ENCODE measurements around the gene SMIM1. TPM values are rescaled to one million over a fixed set of nuclear protein-coding genes. Genes with fewer than 3 reads are reported as not detected.
"Not testable (repeated sequence)": the region's sequence is repeated elsewhere in the genome, so short reads cannot be mapped to it uniquely, and the experiment has no call there.

The SMIM1 gene
- total RNA-seq, 4 donors from 2014 or later: 1.5 to 5.3 TPM; not detected in 2

- Histone ChIP-seq H3K36me3 (no peaks in the 10 kb centered on the region), H3K4me3 (no peak overlapping the region), H3K27ac (no peak overlapping the region), H3K4me1 (peaks cover 0 to 4% (median 0%) of the 10 kb centered on the region in 3 donors), H3K9me3 (no peaks in the 10 kb centered on the region), H3K27me3 (peaks cover 0 to 45% (median 0%) of the 10 kb centered on the region in 4 donors)
- DNase-seq: no peak
- 70 to 76% methylated on average over 11 of the region's 11 CpGs for WGBS, 2 donors
- TF ChIP-seq CTCF (IDR thresholded peaks at IDR 0.05) (no peak), POLR2A (IDR thresholded peaks at IDR 0.05) (no peak)
- intact Hi-C loops (cut with DNase I): no loop called here
Measured at GRCh38 chr1:3805038-3805437, 32.5 kb downstream of the SMIM1 start.

GRCh38 chr1:3807769-3808168 lies 35.2 kb downstream of the SMIM1 start:
- 75 to 94% methylated on average over 4 to 5 of the region's 5 CpGs for WGBS, 2 donors
- Histone ChIP-seq H3K4me3 (no peak overlapping the region), H3K4me1 (no peaks in the 10 kb centered on the region), H3K9me3 (no peaks in the 10 kb centered on the region), H3K27me3 (peaks cover 0 to 28% (median 0%) of the 10 kb centered on the region in 4 donors), H3K27ac (no peak overlapping the region), H3K36me3 (no peaks in the 10 kb centered on the region)
- intact Hi-C loops (cut with DNase I): no loop called here
- TF ChIP-seq POLR2A (IDR thresholded peaks at IDR 0.05) (no peak), CTCF (IDR thresholded peaks at IDR 0.05) (no peak)
- no peak for DNase-seq

GRCh38 chr1:3809680-3810079 lies 37.1 kb downstream of the SMIM1 start:
- no peak for DNase-seq
- Histone ChIP-seq H3K4me3 (no peak overlapping the region), H3K36me3 (peaks cover 0 to 14% (median 0%) of the 10 kb centered on the region in 3 donors), H3K9me3 (no peaks in the 10 kb centered on the region), H3K27ac (no peak overlapping the region), H3K27me3 (peaks cover 0 to 11% (median 0%) of the 10 kb centered on the region in 4 donors), H3K4me1 (no peaks in the 10 kb centered on the region)
- intact Hi-C loops (cut with DNase I): no loop called here
- no peak for TF ChIP-seq POLR2A (IDR thresholded peaks at IDR 0.05)
- TF ChIP-seq CTCF (IDR thresholded peaks at IDR 0.05): no peak
- WGBS, 2 donors: 60 to 69% methylated on average over 7 of the region's 7 CpGs

- H3K36me3 ChIP-seq: peaks cover 0 to 19% (median 0%) of the 10 kb centered on the region in 3 donors
- intact Hi-C loops (cut with DNase I); DNase-seq; H3K9me3 ChIP-seq; H3K27ac ChIP-seq; H3K4me3 ChIP-seq; H3K4me1 ChIP-seq: not testable (repeated sequence)
- peaks cover 0 to 11% (median 0%) of the 10 kb centered on the region in 4 donors for H3K27me3 ChIP-seq
- 73 to 79% methylated on average over 8 to 9 of the region's 9 CpGs for WGBS, 2 donors
Measured at GRCh38 chr1:3810149-3810761, 37.7 kb downstream of the SMIM1 start.

GRCh38 chr1:3811595-3811911 lies 39.0 kb downstream of the SMIM1 start:
- no peak for TF ChIP-seq CTCF (IDR thresholded peaks at IDR 0.05)
- no peak for TF ChIP-seq POLR2A (IDR thresholded peaks at IDR 0.05)
- H3K9me3 ChIP-seq: no peaks in the 10 kb centered on the region
- WGBS, 2 donors: 38% methylated on average over 1 of the region's 2 CpGs; no CpG with 5 or more reads in 1 of the 2 donors
- H3K4me1 ChIP-seq: no peaks in the 10 kb centered on the region
- peaks cover 0 to 32% (median 6%) of the 10 kb centered on the region in 3 donors for H3K36me3 ChIP-seq
- H3K4me3 ChIP-seq: no peak overlapping the region
- intact Hi-C loops (cut with DNase I): no loop called here
- H3K27ac ChIP-seq: no peak overlapping the region
- DNase-seq: no peak
- peaks cover 0 to 11% (median 0%) of the 10 kb centered on the region in 4 donors for H3K27me3 ChIP-seq

- H3K36me3 ChIP-seq: peaks cover 0 to 56% (median 6%) of the 10 kb centered on the region in 3 donors
- intact Hi-C loops (cut with DNase I): no loop called here
- no peak for DNase-seq
- TF ChIP-seq POLR2A (IDR thresholded peaks at IDR 0.05) (no peak), CTCF (IDR thresholded peaks at IDR 0.05) (no peak)
- H3K4me1 ChIP-seq: no peaks in the 10 kb centered on the region
- H3K4me3 ChIP-seq: no peak overlapping the region
- WGBS, 2 donors: 90% methylated on average over 2 of the region's 2 CpGs; no CpG with 5 or more reads in 1 of the 2 donors
- no peak overlapping the region for H3K27ac ChIP-seq
- no peaks in the 10 kb centered on the region for H3K9me3 ChIP-seq
- no peaks in the 10 kb centered on the region for H3K27me3 ChIP-seq
Measured at GRCh38 chr1:3814065-3814464, 41.5 kb downstream of the SMIM1 start.
